ENCODE results near the gene BIRC7.

Gene BIRC7

DNA sequence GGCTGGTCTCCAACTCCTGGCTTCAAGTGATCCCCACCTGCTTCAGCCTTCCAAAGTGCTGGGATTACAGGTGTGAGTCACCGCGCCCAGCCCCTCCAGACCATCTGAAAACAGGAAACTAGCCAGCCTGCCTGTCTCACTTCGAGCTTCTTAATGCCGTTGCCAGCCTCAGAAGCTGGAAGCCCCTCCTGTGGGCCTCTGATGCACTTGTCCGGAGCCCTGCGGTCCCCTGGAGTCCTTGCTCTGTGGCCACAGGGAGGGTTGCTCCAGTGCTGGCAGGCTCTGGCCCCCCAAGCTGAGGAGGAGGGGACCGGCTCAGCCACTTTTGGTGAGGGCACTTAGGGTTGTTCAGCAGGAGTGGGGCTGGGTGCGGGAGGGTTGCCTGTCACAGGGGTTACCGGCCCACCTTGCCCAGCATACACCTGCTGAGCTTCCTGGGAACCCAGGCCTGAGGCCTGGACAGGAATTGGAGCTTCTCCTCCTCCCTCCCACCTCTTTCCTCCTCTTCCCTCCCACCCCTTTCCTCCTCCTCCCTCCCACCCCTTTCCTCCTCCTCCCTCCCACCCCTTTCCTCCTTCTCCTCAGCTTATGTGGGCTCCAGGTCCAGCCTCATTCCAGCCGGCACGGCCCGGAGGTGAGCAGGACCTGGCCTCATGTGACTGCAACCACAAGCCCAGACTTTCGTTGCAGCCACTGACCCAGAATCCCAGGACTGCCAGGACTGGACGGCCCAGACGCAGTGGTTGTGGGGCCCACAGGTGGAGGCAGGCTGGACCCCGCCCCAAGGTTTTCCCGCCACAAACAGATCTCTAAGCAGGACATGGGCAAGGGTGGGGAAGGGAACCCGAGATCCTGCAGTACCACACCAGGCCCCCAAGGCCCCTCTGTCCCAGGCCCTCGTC, 9.4 kb upstream of the BIRC7 start:
- no peak for DNase-seq

DNA sequence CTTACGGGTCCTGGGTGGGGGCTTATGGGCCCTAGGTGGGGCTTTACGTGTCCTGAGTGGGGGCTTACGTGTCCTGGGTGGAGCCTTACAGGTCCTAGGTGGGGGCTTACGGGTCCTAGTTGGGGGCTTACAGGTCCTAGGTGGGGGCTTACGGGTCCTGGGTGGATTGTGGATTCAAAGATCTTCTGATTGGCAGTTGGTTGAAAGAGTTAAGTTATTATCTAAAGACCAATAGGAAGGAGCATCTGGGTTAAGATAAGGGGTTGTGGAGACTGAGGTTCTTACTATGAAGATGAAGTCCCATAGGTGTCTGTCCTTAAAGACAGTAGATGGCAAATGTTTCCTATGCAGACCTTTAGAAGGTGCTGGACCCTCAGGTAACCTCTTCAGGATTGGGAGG, 8.4 kb upstream of the BIRC7 start:
- no peak for DNase-seq

DNA sequence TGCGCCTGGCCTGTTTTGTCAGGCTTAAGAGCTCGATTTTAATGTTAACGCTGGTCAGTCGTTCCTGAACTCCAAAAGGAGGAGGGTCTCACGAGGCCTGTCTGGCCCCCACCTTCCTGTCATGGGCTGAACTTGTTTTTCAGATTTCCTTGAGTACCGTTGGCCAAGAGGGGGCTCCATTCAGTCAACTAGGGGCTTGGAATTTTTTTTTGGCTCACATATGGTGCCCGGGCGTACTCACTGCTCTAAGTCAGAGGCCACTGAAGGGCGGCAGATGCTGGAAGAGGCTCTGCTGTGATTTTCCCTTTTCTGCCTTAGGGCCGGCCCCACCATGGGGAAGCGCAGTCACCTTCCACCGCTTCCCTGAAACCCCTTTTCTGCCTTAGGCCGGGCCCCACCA, 6.9 kb upstream of the BIRC7 start:
- DNase-seq: no peak

DNA sequence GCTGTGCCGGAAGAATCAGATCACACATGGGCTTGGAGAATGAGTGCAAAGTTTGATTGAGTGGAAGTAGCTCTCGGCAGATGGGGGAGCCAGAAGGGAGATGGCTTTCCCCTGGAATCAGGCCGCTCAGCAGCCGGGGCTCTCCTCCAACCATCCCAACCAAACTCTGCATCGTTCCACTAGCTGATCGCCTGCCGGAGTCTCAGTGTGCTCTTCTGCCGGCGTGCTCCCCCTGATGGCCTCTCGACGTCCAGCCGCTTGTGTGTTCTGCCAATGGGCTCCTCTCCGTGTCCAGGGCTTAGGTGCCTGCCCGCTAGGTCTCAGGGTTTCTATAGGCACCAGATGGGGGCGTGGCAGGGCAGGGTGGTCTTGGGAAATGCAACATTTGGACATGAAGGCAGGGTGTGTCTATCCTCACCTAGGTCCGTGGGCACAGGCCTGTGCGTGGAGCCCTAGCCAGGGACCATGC, 4.9 kb upstream of the BIRC7 start:
- DNase-seq: peak; percentile 37

DNA sequence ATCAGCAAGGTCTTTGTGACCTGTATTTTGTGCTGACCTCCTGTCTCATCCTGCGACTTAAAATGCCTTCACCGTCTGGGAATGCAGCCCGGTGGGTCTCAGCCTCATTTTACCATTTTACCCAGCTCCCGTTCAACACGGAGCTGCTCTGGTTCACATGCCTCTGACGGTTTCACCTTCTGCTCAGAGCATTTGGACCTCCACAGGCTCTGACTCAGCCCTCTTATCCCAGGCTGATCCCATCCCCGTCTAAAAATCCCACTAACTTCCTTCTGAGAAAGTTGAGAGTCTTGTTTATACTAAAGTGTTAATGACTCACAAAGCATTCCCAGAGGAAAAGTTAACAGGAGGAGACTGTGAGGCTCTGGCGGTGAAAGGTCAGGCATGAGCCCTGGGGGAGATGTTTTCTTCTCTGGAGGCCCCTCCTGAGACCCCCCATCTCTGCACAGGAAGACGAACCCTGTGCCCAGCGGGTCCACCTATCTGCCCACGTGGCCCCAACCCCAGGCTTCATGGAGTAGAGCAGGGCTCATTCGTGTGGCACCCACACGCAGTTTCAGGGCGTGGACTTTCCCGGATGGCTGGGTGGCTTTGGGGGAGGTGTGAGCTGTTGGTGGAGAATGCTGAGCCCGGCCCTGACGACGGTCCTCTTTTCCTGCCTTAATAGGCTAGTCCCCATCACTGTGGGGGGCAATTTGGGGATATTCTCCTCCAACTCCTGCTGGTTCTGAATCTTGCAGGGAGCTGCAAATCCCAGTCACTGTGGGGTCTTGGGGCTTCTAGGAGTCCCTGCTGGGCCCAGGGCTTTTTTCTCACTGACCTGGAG, 3.3 kb upstream of the BIRC7 start:
- DNase-seq: no peak

DNA sequence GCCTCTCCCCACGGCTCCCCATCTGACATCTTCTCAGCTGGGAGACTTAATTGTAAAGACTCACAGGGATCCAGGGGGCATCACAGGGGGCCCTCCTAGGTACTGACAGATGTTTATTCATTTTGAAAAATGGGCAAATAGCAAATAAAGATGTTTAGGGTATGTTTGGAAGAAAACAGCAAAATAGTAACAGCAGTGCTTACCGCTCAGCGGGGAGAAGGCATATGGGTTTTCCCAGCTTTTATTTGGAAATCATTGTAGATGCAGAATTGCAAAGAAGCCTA, 2.7 kb upstream of the BIRC7 start:
- no peak for DNase-seq

DNA sequence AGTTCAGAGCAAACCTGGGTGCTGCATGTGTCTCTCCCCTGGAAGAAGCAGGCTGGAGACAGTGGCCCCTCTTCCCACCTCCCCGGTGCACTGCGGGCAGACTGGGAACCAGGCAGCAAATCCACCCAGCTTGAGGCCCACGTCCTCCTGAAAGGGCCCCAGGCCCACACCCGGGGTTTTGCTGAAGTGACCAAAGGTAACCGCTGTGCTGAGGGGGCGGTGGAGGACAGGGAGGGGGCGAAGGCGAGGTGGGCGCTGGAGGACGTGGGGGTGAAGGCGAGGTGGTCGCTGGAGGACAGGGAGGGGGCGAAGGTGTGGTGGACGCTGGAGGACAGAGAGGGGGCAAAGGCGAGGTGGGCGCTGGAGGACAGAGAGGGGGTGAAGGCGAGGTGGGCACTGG, 1.8 kb upstream of the BIRC7 start:
- DNase-seq: no peak

DNA sequence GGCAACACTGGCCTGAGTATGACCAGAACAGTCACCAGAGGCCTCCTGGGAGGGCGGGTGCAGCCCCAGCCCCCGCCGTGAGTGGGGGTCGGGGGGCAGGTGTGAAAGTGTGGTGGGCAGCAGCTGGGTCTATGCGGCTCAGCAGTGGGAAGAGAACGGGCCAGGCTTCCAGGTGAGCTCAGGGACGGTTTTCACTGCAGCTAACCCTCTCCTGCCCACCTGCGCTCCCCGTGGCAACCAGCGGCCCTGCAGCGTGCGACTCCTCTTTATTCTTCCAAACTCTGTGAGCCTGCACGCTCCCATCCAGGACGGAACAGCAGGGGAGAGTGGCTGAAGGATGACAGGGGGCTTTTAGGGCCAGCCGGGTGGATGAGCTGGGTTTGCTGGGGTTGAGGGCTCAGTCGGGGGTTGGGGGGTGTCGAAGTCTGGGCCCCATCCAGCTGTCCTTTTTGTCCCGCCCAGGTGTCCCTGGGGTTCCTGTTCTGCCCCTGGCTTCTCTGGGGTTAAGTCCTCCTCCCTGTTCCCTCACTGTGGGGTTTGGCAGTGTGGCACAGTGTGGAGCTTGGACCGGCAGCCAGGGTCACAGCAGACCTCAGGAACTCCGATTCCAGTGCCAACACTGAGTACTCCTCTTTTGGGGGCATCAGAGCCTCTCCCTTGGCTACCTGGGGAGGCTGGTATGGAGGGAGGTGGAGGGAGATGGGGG, 859 bp upstream of the BIRC7 start:
- no peak for DNase-seq

DNA sequence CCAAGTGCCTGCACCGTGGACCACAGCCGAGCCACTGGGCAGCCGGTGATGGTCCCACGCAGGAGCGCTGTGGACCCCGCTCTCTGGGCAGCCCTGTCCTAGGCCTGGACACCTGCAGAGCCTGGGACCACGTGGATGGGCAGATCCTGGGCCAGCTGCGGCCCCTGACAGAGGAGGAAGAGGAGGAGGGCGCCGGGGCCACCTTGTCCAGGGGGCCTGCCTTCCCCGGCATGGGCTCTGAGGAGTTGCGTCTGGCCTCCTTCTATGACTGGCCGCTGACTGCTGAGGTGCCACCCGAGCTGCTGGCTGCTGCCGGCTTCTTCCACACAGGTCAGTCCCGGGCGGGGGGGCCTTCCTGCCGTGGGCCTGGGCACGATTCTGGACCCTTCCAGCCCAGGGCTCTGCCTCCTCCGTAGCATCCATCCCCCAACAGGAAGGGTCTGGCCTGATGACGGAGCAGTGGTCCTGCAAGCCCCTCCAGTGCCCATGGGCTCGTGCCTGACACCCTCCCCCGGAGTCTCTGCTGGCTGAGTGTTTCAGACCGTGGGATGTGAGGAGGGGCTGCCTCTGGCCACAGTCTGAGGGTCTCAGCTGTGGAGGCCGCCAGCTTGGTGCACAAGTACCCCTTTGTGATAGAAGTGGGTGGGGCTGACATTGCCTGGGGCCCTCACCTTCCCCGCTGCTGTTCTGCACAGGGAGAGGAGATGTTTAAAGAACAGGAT, 572 bp downstream of the BIRC7 start:
- no peak for DNase-seq

DNA sequence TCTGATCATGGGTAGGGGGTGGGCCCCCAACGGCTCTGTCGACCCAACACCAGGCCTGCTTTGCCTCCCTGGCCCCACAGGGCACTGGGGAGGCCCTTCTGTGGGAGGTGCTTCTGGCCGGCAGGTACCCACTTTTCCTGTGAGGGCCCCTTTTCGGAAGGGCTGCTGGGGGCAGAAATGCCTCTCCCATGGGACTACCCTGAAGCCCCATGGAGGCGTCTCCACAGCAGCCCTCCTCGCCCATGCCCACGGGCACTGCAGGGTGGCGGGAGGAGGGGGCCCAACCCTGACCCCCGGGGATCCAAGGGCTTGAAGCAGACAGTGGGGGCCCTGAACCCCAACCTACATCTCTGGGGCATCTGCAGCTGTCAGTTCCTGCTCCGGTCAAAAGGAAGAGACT, 2.3 kb downstream of the BIRC7 start:
- DNase-seq: no peak

DNA sequence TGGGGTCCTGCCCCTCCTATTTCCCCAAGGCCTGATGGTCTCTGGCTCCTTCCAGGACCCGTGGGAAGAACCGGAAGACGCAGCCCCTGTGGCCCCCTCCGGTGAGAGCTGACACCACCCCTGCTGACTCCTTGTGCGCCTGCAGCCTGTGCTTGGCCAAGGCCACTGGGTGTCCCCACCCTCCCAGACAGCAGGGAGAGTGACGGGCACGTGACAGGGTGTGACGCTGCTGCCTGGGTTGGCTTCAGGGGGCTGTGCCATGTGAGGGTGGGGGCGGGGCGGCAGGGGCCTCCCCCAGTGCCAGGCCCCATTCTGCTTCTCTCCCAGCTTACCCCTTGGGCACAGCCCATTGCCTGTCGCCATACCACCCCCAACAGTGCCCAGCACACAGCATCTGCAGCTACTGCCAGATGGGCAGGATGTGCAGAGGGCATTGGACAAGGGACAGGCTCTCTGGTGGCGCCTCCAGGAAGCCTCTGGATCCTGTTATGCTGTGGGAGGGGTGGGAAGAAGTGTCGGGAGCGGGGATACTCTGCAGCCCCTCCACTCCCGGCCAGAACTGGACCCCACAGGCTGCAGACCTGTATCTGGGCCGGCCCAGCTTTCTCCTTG, 2.9 kb downstream of the BIRC7 start:
- no peak for DNase-seq

DNA sequence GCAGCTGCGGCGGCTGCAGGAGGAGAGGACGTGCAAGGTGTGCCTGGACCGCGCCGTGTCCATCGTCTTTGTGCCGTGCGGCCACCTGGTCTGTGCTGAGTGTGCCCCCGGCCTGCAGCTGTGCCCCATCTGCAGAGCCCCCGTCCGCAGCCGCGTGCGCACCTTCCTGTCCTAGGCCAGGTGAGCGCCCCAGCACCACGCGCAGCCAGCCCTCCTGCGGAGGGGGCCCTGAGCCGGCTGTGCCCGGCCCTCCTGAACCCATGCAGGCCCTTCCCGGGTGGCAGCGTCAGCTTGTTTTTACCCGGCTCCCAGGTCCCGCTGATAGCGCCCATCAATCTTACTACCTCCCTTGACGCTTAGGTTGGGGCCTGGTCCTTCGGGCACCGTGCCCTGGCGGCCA, 3.7 kb downstream of the BIRC7 start:
- no peak for DNase-seq

DNA sequence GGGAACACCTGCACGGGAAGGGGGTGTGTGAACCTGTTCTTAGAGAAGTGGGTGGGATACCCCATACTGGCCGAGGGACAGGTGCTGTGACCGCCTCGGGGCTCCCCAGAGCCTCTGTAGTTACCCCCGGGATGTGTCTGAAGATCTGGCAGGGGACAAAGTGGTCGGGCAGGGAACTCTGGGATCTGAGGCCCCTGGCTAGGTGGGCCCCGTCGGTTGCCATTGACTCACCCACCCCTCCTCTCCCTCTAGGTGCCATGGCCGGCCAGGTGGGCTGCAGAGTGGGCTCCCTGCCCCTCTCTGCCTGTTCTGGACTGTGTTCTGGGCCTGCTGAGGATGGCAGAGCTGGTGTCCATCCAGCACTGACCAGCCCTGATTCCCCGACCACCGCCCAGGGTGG, 4.3 kb downstream of the BIRC7 start:
- no peak for DNase-seq

DNA sequence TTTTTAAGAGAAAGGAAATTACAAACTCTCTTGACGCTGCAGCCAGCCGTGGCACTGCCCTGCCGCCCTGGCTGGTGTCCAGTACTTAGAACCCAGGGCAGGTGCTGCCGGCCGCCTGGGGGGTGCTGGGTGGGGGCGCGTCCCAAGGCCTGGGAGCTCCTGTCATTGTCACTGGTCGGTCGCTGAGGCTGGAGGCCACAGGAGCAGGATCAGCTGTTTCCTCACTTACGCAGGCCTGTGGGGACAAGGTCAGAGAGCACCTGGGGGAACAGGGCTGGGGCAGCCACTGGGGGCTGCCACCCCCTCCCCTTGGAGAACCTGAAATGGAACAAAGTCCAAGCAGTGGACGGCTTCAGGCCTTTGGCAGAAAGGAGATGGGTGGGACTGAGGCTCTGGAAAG, 5.6 kb downstream of the BIRC7 start:
- DNase-seq: no peak

DNA sequence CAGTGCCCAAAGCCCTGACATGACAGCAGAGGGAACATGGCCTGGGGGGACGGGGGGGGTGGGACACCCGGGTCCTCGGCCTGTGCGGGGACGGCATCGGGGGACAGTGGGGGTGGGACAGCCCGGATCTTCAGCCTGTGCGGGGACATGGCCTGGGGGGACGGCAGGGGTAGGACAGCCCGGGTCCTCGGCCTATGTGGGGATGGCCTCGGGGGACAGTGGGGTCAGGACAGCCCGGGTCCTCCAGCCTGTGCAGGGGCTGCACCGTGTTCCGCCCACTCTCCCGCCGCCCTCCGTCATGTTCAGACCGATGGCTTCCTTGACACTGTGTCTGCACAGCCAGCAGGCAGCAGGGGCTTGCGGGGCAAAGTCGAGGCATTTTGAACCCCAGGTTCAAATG, 7.0 kb downstream of the BIRC7 start:
- no peak for DNase-seq

DNA sequence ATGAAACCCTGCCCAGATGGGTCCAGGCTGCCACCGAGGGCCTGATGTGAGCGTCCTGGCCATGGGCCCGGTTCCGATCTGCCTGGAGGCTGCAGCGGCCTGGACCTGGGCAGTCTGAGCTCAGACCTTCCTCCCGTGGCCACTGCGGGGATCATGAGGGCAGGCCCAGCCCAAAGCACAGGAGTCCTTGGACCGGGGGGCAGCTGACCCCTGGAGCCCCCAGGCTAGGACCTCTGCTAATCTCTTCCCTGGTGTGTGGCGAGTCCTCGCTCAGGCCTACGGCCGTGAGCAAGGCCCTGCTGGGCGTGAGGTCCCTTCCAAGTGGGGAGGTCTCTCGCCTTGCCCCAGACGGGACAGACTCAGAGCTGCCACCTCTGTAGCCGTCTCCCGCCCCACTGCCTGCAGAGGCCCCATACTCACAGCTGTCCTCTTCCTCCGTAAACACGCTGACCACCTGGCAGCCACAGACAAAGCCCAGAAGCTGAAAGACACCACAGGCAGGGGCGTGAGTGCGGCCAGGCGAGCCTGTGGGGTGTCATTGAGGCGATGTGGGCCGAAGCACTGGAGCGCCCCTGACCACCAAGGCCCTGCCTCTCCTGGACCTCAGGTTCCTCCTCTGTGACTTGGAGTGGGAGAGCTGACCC, 8.0 kb downstream of the BIRC7 start:
- no peak for DNase-seq

DNA sequence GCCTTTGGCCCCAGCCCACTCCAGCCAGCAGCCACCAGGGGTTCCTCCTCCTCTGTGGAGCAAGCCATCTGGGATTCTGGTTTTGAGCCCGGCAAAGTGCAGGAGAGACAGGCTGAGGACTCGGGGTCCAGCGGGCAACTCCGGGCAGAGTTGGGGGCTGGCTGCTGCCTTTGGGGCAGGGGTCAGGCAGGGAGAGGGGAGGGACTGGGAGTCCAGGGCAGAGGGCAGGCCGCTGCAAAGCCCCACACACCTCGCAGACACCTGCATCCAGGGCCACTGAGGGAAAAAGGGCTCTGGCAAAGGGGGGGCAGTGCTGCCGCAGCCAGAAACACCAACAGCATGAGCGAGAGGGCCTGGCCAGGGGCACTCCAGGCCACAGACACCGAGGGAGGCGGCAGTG, 8.8 kb downstream of the BIRC7 start:
- DNase-seq: no peak

DNA sequence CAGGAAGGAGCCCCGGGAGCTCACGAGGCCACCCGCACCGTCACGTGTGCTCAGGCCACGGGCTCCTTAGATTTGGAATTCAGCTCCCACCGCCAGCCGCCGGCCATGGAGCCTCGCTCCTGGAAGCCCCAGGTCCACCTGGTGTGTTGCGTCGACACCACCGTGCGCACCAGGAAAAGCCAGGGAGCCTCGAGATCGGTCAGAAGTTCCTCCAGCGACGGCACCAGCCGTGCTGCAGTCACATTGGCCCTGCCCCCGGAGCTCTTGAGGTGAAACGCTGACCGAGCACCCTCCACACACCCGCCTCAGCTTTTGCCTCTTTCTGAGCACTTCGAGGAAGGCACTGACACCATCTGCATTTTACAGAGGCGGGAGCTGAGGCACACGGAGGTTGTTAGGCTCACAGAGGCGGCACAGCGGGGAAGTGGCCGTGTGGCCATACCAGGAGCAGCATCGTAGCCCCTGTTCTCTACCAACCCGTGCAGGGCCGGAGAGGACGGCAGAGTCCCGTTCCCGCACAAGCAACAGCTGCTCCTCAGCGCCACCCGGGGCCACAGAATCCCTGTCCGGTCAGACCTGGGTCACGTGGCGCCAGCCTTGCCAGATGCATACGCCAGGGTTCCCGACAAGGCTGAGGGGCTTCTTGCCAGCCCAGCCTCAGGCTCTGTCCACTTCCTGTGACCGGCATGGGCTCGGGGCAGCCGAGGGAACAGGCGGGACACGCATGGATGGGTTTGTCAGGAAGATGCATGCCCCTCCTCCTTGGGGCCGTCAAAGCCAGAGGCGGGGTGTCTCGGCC, 11.0 kb downstream of the BIRC7 start:
- no peak for DNase-seq

DNA sequence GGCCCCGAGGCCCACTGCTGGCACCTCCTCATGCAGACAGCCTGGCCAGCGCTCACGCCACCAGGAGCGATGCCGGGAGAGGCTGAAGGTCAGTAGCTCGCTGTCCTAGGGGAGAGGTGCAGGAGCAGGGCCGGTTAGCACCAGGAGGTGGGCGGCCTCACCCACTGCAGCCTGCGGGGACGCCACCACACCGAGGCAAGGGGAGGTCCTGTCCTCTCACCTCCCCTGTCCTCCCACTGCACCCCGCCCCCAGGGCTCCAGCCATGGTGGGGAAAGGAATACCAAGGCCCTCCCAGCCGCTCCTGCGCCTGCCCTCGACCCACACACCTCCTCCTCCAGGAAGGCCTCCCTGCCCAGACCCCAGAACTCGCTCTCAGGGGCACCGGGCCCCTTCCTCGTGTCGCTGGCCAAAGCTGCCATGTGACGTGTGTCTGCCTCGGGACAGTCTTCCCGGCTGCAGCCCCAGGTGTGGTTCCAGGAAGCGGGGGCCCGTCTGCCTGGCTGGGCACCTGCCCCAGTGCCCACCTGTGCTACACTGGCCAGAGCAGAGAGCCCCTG, 12.0 kb downstream of the BIRC7 start:
- DNase-seq: no peak

DNA sequence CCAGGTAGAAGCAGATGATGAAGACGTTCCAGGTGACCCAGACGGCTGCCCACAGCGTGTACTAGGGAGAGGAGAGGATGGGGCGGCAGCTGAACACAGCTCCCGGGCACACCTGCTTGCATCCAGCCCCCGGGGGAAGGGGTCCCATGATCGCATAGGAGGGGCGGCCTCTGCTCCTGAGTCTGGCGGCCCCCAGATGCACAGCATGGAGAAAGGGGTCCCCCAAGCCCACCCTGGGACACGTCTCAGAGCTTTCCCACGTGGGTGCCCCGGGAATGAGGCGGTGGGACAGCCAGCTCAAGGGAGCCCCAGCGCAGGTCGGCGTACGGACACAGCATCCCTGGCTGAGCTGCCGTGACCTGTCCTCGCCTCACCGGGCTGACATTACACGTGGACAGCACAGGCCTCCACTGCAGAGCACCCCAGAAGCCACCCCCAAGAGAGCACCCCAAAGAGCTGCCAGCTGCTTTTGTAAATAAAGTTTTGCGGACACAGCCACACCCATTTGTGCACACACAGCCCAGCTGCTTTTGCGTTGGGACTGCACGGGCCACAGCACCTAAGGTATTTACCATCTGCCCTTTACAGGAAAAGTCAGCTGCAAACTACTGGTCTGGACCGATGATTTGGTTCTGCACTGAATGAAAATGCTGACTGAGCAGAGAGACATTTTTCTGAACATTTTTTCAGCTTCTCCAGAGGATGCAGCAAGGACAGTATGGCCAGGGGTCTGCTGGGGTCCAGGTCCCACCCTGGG, 13.3 kb downstream of the BIRC7 start:
- DNase-seq: no peak

All from NCI-H524 treated with DMSO at 0.1 percent for 48 hours (cell line).